MM.1S (cell line): ENCODE measurements around the gene TCOF1.

Experiments
- DNase-seq: peaks from one replicate; pipeline ENCODE4 v3.0.0-alpha.2; 2015
- H2AFZ ChIP-seq: fragments of 300-600 bp; sonication (generic); 2 replicates; pipeline ENCODE4 v1.6.0; 2016; ENCODE audit warnings: antibody characterized with exemption, low read length
- H3F3A ChIP-seq: fragments of 300-600 bp; sonication (generic); 2 replicates; pipeline ENCODE4 v1.6.1; 2016; ENCODE audit warnings: mild to moderate bottlenecking, antibody characterized with exemption, low read length, moderate library complexity, mixed read lengths; ENCODE audit not compliant: insufficient read depth
- H3K27ac ChIP-seq: fragments of 300-600 bp; sonication (generic); 2 replicates; pipeline ENCODE4 v1.5.1; 2016; ENCODE audit warnings: mild to moderate bottlenecking, low read length
- H3K27me3 ChIP-seq: fragments of 300-600 bp; sonication (generic); replicated peaks from 2 replicates; pipeline ENCODE4 v1.6.0; 2016; ENCODE audit warnings: low read length; ENCODE audit not compliant: insufficient read depth
- H3K36me3 ChIP-seq: fragments of 300-600 bp; sonication (generic); replicated peaks from 2 replicates; pipeline ENCODE4 v1.6.1; 2016; ENCODE audit warnings: mild to moderate bottlenecking, low read length, mixed read lengths; ENCODE audit not compliant: insufficient read depth
- H3K4me1 ChIP-seq: fragments of 300-600 bp; sonication (generic); 2 replicates; pipeline ENCODE4 v1.6.1; 2016; ENCODE audit warnings: low read length, mixed read lengths
- H3K4me2 ChIP-seq: fragments of 300-600 bp; sonication (generic); 2 replicates; pipeline ENCODE4 v1.6.0; 2016; ENCODE audit warnings: low read depth, low read length
- H3K4me3 ChIP-seq: fragments of 300-600 bp; sonication (generic); 2 replicates; pipeline ENCODE4 v1.5.1; 2016; ENCODE audit warnings: low read length, mixed read lengths
- H3K79me2 ChIP-seq: fragments of 300-600 bp; sonication (generic); 2 replicates; pipeline ENCODE4 v1.6.1; 2016; ENCODE audit warnings: mixed run types, low read length, mixed read lengths
- H3K9ac ChIP-seq: fragments of 300-600 bp; sonication (generic); 2 replicates; pipeline ENCODE4 v1.6.1; 2016; ENCODE audit warnings: low read length, mixed read lengths
- H3K9me2 ChIP-seq: fragments of 300-600 bp; sonication (generic); replicated peaks from 2 replicates; pipeline ENCODE4 v1.6.1; 2016; ENCODE audit warnings: mild to moderate bottlenecking, low read length, mixed read lengths; ENCODE audit not compliant: insufficient read depth
- H3K9me3 ChIP-seq: fragments of 300-600 bp; sonication (generic); replicated peaks from 2 replicates; pipeline ENCODE4 v1.6.1; 2016; ENCODE audit warnings: mild to moderate bottlenecking, low read length, mixed read lengths; ENCODE audit not compliant: insufficient read depth
- H4K20me1 ChIP-seq: fragments of 300-600 bp; sonication (generic); 2 replicates; pipeline ENCODE4 v1.6.1; 2016; ENCODE audit warnings: mild to moderate bottlenecking, low read length, moderate library complexity, mixed read lengths; ENCODE audit not compliant: insufficient read depth
- EZH2 ChIP-seq: fragments of 300-600 bp; sonication (generic); optimal IDR thresholded peaks from 2 replicates; pipeline ENCODE3; 2017; ENCODE audit warnings: low read depth, mild to moderate bottlenecking, antibody characterized with exemption, low read length, mixed read lengths
- EZH2phosphoT487 ChIP-seq: fragments of 300-600 bp; sonication (generic); IDR thresholded peaks from 2 replicates; pipeline ENCODE4 v1.6.1; 2018; ENCODE audit warnings: antibody characterized with exemption, low read length
- TF ChIP-seq, protein P1 (sequence below): fragments of 300-600 bp; sonication (generic); IDR thresholded peaks from 2 replicates; pipeline ENCODE4 v1.5.1; 2016; ENCODE audit warnings: antibody characterized with exemption, low read length, mixed read lengths

TCOF1 gene

DNA sequence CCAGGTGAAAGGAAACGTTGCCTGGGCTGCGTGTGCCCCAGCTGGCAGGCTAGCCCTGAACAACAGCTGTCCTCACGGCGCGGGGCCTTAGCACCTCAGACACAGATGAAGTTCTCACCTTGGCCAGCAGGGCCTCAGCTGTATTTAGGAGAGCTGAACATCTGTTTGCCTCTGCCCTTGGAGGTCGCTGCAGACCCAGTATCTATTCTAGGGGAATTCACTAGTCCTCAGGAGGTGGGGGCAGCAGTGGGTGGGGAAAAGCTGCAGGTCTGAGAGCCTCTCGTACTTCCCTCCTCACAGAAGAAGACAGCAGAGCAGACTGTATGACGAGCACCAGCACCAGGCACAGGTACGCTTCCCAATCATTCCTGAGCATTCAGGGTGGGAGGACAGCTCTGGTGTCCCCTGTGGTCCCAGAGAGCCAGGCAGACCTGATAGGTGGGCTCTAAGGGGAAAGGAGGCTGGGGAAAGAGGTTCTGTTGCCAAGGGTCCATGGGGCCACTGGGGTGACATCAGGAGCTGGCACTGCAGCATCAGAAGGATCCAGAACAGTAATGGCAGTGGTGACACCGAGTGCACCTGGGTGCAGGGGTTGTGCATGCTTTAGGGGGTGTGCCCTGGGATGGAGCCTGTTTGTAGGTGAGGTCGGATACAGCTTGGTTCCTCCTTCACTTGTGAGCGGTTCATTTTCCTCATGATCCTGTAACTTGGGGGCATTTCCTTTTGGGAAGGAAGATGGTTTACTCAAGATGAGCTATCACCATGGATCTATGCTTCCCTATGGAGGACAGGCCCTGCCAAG lies 41.4 kb downstream of the TCOF1 start:
- TF ChIP-seq EZH2phosphoT487 (no peak), EZH2 (no peak)
- TF ChIP-seq, protein P1, sequence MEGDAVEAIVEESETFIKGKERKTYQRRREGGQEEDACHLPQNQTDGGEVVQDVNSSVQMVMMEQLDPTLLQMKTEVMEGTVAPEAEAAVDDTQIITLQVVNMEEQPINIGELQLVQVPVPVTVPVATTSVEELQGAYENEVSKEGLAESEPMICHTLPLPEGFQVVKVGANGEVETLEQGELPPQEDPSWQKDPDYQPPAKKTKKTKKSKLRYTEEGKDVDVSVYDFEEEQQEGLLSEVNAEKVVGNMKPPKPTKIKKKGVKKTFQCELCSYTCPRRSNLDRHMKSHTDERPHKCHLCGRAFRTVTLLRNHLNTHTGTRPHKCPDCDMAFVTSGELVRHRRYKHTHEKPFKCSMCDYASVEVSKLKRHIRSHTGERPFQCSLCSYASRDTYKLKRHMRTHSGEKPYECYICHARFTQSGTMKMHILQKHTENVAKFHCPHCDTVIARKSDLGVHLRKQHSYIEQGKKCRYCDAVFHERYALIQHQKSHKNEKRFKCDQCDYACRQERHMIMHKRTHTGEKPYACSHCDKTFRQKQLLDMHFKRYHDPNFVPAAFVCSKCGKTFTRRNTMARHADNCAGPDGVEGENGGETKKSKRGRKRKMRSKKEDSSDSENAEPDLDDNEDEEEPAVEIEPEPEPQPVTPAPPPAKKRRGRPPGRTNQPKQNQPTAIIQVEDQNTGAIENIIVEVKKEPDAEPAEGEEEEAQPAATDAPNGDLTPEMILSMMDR = peak; percentile 36
- Histone ChIP-seq H2AFZ (no peak overlapping the region), H3K9me2 (no peaks in the 10 kb centered on the region), H3K27me3 (no peaks in the 10 kb centered on the region), H3K9ac (no peak overlapping the region), H3K36me3 (peaks cover 11% of the 10 kb centered on the region; the same call in 1 of the 2 replicates), H3F3A (peaks cover 41% of the 10 kb centered on the region), H3K27ac (no peak overlapping the region), H3K4me3 (no peak overlapping the region), H3K79me2 (peaks cover 6% of the 10 kb centered on the region; the same call in 1 of the 2 replicates), H3K4me1 (no peaks in the 10 kb centered on the region), H4K20me1 (no peaks in the 10 kb centered on the region; the same call in 1 of the 2 replicates), H3K4me2 (no peak overlapping the region), H3K9me3 (no peaks in the 10 kb centered on the region)
- DNase-seq = peak; percentile 47

DNA sequence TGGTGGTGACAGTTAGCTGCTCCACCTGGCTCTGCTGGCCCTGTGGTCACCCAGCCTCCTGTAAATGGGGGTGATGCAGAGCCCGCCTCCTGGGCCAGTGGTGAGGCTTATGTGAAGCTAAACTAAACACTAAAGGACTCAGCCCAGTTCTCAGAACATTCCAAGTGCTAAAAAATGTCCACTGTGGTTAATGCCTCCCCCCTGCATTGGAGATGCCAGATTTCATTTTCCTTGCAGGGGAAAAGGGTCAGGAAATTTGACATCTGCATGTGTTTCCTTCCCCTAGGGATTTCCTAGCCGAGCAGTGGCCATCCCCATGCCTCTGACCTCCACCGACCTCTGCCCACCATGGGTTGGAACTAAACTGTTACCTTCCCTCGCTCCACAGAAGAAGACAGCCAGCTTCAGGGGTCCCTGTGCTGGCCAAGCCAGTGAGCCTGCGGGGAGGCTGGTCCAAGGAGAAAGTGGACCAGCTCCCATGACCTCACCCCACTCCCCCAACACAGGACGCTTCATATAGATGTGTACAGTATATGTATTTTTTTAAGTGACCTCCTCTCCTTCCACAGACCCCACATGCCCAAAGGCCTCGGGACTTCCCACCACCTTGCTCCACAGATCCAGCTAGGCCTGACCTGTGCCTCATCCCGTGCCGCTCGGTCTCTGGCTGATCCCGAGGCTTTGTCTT lies 42.2 kb downstream of the TCOF1 start:
- H4K20me1 ChIP-seq = no peaks in the 10 kb centered on the region; the same call in 1 of the 2 replicates
- H2AFZ ChIP-seq = no peak overlapping the region
- H3K4me1 ChIP-seq = no peaks in the 10 kb centered on the region
- DNase-seq = no peak
- no peaks in the 10 kb centered on the region for H3K9me3 ChIP-seq
- no peak overlapping the region for H3K9ac ChIP-seq
- no peak overlapping the region for H3K27ac ChIP-seq
- no peaks in the 10 kb centered on the region for H3K27me3 ChIP-seq
- TF ChIP-seq EZH2 = no peak
- TF ChIP-seq, protein P1 = no peak
- TF ChIP-seq EZH2phosphoT487 = no peak
- no peak overlapping the region for H3K4me3 ChIP-seq
- H3K4me2 ChIP-seq = no peak overlapping the region
- H3F3A ChIP-seq = peaks cover 41% of the 10 kb centered on the region
- no peaks in the 10 kb centered on the region for H3K9me2 ChIP-seq
- H3K79me2 ChIP-seq = peaks cover 6% of the 10 kb centered on the region; the same call in 1 of the 2 replicates
- peaks cover 11% of the 10 kb centered on the region; the same call in 1 of the 2 replicates for H3K36me3 ChIP-seq

DNA sequence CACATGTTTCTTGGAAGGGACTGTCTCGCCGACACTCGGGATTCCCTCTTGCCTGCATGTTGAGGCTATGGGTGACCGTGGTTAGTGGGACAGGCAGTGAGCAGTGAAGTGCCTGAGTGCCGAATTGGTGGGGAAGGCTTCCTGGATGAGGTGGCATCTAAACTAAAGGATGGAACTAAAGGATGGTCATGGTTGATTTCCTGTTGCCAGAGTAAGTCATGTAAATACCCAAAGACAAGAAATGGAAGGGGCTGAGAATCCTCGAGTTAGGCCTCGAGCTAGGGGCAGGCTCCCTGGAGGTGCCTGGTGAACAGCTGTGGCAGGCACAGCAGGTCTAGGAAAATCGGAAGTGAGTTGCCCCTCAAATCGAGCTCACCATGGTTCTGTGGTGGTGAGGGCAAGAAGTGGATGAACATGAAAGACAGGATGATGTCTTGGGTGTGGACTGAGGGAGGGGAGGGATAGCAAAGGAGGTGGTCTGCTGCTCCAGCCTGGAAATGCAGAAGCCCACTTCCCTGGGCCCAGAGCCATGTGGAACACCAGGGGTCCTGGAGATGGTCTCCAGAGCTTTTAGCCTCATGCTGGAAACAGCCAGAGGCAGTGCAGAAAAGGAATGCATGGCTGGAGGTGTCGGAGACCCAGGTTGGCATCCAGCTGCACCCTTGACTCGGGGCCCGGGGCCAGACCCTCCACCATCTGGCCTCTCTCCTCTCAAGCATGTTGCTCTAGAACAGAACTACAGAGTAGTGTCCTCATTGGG lies 43.0 kb downstream of the TCOF1 start:
- Histone ChIP-seq H3K9ac (no peak overlapping the region), H3K79me2 (peaks cover 10% of the 10 kb centered on the region), H3F3A (peaks cover 41% of the 10 kb centered on the region), H3K4me2 (no peak overlapping the region), H3K4me1 (no peaks in the 10 kb centered on the region), H3K9me2 (no peaks in the 10 kb centered on the region), H3K36me3 (peaks cover 8% of the 10 kb centered on the region; the same call in 1 of the 2 replicates), H3K9me3 (no peaks in the 10 kb centered on the region), H4K20me1 (no peaks in the 10 kb centered on the region; the same call in 1 of the 2 replicates), H2AFZ (no peak overlapping the region), H3K27ac (no peak overlapping the region), H3K4me3 (no peak overlapping the region), H3K27me3 (no peaks in the 10 kb centered on the region)
- no peak for TF ChIP-seq EZH2phosphoT487
- TF ChIP-seq, protein P1 = no peak
- TF ChIP-seq EZH2 = no peak
- DNase-seq = no peak
